CD4-positive, alpha-beta T cell treated with Interleukin-4 for 4 hours (primary cell): ENCODE data around the gene NAPG.
"Not testable (repeated sequence)": the region's sequence is repeated elsewhere in the genome, so short reads cannot be mapped to it uniquely, and the experiment has no call there.

Experiments
- DNase-seq: peaks from one replicate; pipeline ENCODE4 v3.0.0-alpha.2; 2020

The NAPG gene

DNA sequence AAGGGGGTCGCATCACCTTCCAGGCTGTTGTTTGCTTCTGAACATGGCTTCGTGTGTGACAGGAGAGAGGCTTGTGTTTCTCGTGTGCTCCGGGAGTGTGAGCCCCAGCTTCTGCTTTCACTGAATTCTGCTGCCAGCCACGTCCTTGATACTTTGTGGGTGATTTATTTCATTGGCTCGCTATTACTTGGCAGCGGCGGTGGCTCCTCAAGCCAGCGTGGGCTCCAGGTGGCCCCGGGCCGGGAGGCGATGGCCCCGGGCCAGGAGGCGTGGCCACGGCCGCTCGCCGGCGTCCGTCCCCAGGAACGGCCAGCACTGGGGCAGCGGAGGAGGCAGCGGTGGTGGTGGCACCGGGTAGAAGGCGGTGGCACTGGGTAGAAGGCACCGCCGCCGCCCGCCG is 63.1 kb downstream of the NAPG start:
- DNase-seq = no peak

DNA sequence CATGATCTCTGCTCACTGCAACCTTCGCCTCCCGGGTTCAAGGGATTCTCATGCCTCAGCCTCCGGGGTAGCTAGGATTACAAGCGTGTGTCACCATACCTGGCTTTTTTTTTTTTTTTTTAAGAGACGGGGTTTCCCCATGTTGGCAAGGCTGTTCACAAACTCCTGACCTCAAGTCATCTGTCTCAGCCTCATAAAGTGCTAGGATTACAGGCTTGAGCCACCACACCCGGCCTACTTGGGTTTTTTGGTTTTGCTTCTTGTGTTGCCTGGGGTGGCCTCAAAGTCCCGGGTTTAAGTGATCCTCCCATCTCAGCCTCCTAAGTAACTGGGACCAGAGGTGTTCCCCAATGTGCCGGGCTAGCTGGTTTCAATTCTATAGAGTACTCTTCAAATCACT is 64.6 kb downstream of the NAPG start:
- no peak for DNase-seq

DNA sequence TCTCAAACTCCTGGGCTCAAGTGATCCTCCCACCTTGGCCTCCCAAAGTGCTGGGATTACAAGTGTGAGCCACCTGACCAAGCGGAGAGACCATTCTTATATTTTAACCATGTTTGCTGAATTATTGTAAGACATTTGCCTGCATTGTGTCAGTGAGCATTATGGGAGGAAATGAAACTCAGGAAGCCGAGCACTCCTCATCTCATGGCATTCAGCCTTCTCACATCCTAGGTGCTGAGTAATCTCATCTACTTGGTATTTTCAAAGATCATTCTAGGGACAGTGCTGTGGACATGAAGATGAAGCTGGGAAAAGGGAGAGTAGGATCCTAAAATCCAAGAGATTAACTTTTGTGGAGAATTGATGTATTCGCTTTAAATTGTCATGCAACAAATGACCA is 66.1 kb downstream of the NAPG start:
- no peak for DNase-seq

DNA sequence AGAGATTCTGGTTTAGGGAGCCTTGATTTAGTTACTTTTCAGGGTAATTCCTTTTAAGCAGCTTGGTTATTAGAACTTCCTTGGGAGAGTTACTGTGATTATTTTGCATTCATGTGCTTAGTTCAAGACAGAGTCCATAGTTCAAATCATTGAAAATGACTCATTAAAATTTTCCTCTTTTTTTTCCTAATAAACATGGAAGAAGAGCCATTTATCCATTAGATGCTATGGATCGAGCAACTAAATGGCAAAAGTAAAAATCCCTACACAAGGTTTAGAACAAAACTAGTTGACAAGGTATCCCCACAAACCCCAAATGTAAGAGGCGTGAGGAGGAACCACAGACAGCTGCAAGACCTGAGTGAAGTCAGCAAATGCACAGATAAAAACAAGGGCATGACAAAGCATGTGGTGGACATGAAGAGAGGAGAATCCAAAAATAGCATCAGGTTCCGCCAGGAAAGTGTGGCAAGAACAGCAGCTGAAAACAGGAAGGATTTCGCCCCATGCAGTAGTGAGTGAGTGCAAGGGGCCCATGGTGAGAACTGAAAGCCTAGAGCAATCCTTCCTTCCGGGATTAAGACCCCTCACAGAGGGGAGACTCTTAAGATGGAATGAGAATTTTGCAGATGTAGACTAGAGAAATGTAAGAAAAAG is 67.7 kb downstream of the NAPG start:
- DNase-seq = not testable (repeated sequence)

DNA sequence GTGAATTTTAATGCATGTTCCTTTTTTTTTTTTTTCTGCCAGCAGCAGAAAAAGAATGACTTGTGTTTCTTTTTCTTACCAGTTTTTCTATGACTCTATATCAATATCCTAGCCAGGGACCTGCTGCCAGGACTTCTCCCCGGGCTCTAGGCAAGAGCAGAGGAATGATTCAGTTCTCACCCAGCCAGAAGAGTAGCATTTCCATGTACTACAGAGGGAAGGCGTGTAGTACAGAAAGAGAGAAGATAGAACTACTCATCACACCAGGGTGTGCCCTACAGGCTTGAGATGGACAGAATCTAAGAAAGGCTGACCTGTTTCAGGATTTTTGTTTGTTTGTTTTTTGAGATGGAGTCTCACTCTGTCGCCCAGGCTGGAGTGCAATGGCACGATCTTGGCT is 70.1 kb downstream of the NAPG start:
- not testable (repeated sequence) for DNase-seq

DNA sequence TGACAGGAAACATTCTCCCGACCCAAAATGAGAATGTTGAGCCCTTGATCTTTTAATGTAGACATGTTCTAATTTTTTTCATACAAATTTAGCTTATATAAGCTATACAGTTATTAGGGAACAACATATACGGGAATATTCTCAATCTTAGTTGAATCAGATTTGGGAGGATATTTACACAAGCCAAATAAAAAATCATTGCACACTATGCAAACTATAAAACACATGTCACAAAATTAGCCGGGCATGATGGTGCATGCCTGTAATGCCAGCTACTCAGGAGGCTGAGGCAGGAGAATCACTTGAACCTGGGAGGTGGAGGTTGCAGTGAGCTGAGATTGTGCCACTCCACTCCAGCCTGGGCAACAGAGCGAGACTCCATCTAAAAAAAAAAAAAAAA is 71.9 kb downstream of the NAPG start:
- not testable (repeated sequence) for DNase-seq

DNA sequence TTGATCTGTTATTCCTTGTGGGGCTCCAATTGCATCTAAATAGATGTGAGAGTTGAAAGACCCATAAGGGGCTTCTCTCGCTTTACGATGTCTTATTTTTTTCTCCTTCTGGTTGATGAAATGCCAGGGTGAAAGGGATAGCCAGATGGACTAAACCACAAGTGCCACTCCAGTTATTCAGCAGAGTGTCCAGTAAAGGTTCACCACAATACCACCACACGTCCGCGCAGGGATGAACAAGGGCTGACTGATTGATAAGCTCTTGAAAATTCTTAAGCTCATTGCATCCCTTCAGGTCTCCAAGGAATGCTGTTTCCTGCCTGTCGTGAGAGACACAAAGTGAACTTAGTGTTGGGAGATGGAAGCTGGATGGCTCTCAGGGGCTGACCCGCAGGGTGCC is 74.9 kb downstream of the NAPG start:
- not testable (repeated sequence) for DNase-seq
